Panc1 (cell line): Measurements from ENCODE around the gene RAB23.

Source experiments
- CTCF ChIP-seq: fragments of 450-650 bp; IDR thresholded peaks from 2 replicates; pipeline ENCODE4 v1.5.1; 2017; ENCODE audit warnings: mild to moderate bottlenecking
- POLR2AphosphoS5 ChIP-seq: IDR thresholded peaks from 2 replicates; pipeline ENCODE4 v1.6.1; 2012; ENCODE audit warnings: mild to moderate bottlenecking, low read depth, low read length, moderate library complexity
- REST ChIP-seq, 2 experiments: IDR thresholded peaks; 2 replicates each; pipeline ENCODE4 v1.6.1; 2011 to 2012; ENCODE audit warnings: low read depth in 2 of 2, control low read depth in 1 of 2, low read length in 1 of 2, mild to moderate bottlenecking in 1 of 2, moderate library complexity in 1 of 2; ENCODE audit not compliant: insufficient read depth in 1 of 2
- SIN3A ChIP-seq: IDR thresholded peaks from 2 replicates; pipeline ENCODE4 v1.6.1; 2012; ENCODE audit warnings: low read depth, mild to moderate bottlenecking, low read length, moderate library complexity, borderline replicate concordance; ENCODE audit not compliant: insufficient read depth

GRCh38 chr6:57162516-57162915 is 59.6 kb downstream of the RAB23 start:
- TF ChIP-seq CTCF = no peak
- TF ChIP-seq SIN3A = no peak
- no peak for TF ChIP-seq REST (IDR thresholded peaks at IDR 0.05; ENCODE audit: insufficient read depth in 1 of 2, low read depth in 2 of 2, low read length in 1 of 2)
- no peak for TF ChIP-seq POLR2AphosphoS5
